GM19372 (cell line): Measurements from ENCODE around the gene ADCY5.

Source experiments
- ATAC-seq: cut with Tn5 transposase; IDR thresholded peaks from one replicate; pipeline ENCODE4 v1.9.1; 2021; ENCODE audit warnings: mild to moderate bottlenecking, low read depth, moderate library complexity; ENCODE audit not compliant: unreplicated experiment

The ADCY5 gene

GRCh38 chr3:123431007-123431657, 17.8 kb downstream of the ADCY5 start:
- ATAC-seq: no peak

DNA sequence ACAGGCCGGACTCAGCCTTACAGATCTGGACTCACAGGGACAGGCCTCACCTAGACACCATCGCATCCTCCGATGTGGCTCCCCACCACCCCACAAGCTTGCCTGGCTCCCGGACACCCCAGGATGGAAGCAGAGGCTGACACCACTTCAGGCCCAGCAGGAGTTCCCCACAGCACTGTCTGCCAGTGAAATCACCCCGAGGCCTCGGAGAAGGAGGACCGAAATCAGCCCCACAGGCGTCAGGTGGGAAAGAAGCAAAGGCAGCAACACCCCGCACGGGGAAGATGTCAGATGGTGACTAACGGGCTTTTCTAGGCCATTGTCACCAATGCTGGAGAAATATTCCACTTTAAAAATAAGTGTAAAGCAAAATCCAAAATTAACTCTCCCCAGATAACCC, 18.6 kb downstream of the ADCY5 start:
- ATAC-seq: no peak

DNA sequence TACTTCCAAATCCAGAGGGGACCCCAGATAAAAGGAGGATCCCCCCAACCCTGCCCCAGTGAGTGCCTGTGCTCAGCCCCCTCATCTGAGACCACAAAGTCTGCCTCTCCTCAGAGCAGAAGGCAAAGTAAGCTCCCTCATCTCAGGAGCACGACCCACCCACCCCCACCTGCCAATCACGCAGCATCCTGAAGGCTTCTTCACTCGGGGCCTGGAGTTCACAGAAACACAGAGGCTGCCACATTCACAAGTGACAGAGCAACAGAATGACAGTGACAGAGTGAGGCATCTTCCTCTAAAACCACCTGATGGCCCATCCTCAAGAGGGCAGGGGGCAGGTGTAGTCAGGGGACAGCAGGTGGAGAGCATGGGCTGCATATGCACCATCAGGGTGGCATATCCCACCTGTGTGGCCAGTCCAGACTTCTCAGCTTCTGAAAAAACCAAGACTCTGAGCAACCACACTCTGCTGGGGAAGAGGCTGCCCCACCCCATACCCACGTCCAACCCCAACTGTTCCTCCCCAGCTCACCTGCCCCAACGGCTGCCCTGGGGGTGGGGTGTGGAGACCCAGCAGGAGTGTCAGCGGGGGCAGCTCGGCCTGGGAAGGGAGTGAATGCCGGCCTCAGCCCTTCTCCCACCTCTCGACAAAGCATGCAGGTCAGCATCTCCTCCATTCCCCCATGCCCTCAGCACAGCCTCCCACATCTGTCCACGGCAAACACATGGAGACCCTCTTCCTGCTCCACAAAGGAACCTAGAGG, 19.3 kb downstream of the ADCY5 start:
- no peak for ATAC-seq

DNA sequence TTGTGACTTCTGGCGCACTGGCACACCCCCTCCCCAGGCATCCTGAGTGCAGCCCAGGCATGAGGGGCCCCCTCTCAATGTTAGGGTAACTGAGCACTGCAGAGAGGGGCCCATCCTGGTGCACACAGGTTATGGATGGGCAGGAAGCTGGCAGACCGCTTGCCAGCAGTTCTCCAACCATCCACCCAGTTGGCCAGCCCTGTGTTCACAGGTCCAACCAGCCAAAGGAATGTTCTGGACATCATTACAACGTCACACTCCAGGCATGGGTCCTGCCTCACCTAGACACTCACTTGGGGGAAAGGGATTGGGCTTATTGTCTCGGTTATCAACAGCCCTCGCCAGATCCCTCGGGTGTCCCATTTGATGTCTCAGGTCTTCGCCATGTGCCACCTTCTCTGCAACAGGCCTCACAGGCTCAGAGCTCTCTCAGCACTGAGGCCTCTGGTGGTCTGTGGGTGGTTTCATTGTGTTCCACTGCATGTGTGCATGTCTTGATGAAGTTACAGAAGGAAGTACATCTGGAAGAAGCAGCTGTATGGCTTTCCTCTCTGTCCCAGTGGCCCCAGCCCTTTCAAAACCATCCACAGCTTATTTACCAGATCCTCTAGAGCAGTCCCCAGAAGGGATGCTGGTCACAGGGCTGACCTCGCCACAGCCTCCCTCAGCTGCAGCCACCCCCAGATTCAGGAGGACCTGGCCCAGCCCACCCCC, 23.7 kb downstream of the ADCY5 start:
- ATAC-seq: no peak

- ATAC-seq: no peak
Measured at GRCh38 chr3:123424321-123424998, 24.4 kb downstream of the ADCY5 start.

- ATAC-seq: no peak
Measured at GRCh38 chr3:123423806-123424205, 25.1 kb downstream of the ADCY5 start.

- ATAC-seq: no peak
Measured at GRCh38 chr3:123423031-123423430, 25.9 kb downstream of the ADCY5 start.

GRCh38 chr3:123422457-123422856, 26.4 kb downstream of the ADCY5 start:
- no peak for ATAC-seq

DNA sequence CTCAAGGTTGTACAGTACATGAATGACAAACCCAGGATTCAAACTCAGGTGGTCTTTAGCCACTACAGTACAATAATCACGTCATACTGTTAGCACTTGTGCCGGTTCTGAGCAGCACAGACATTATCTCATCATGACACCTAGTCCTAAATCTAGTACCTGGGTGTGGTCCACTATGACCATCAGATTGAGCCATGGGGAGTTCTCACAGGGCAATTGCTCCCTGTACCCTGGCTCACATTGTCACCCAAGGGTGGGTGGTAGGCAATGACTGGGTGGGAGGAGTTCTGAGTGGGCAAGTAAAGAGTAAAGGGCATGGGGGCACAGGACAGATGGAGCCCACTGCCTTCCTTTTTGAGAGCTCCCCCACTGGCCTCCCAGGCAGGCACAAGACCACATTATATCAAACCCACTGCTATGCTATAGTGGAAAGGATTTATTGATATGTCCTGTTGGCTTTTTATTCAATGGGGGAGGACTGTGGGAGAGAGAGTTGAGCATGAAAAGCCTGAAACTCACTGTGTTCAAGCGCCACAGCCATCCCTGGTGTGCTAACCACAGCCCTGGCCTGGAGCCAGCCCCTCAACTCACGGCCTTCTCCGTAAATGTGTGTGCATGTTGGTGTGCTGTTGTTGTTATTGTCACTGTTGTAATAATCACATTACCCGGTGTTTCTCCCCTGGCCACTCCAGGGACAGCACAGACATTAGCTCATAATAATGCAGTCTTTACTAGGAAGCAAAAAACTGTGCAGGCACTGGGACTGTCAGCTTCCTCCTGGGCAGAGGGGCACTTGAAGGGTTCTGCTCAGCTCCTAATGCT, 27.3 kb downstream of the ADCY5 start:
- ATAC-seq: no peak

DNA sequence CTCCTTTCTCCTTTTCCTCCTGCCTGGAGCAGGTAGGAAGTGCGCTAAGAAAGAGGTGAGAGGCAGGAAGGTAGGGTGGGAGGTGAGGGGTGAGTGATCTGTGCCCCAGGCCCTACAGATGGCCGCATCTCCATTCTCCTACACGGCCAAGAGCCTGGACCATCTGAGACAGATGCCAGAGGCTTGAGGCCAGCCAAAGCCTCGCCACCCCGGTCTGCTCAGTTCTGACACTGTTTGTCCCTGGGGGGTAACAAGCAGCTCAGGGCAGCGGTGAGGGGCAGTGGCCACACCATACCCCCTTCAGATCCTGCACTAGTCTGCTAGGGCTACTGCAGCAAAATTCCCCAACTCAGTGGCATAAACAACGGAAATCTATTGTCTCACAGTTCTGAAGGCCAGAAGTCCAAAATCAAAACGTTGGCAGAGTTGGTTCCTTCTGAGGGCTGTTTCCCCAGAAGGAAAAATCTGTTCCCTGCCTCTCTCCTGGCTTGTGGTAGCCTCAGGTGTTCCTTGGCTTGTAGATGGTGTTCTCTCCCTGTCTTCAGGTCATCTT, 28.4 kb downstream of the ADCY5 start:
- no peak for ATAC-seq

- no peak for ATAC-seq
Measured at GRCh38 chr3:123419850-123420297, 29.0 kb downstream of the ADCY5 start.

DNA sequence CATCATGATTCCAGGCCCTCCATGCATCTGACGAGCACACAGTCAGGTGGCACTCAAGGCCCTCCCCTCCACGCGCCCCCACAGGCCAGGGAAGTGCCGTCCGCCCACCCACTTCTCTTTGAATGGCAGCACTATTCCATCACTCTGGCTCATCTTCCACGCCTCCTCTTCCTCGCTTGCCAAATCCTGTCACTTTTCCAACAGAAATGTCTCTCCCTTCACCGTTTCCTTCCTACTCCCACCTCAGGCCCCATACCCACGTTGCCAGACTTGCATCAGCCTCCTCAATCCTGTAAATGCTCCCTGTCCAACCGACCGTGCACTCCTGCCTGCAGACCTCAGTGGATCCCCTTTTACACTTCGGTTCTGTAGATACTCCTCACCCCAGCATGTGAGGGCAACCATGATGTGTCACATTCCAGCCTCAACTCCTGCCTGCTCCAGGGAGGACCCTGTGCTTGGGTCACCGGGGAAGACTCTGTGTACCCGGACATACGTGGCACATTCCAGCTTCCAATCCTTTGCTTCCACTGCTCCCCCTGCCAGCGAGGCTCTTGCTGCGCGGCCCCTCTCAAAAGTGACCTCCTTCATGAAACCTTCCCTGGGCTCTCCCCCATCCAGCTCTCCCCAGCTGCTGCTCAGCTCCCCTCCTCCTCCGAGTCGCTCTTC, 29.6 kb downstream of the ADCY5 start:
- ATAC-seq: no peak

GRCh38 chr3:123416647-123417046, 32.2 kb downstream of the ADCY5 start:
- ATAC-seq: no peak

DNA sequence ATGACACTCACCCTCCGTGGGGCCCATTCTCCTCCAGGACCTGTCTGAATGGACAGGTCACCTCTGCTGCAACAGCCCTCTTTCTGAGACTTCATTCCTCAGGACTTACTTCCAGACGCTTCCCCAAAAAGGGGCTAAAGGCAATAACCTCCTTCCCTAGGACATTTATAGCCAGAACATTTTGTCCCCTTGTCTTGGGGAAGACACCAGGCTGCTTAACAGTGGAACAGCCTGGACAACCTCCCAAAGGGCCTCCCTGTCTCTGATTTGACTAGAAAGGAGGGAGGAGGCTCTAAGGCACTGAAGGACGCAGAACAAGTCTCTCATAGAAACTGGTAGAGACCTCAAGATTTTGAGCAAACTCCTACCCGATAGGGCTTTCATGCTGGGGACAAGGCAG, 32.7 kb downstream of the ADCY5 start:
- ATAC-seq: no peak

DNA sequence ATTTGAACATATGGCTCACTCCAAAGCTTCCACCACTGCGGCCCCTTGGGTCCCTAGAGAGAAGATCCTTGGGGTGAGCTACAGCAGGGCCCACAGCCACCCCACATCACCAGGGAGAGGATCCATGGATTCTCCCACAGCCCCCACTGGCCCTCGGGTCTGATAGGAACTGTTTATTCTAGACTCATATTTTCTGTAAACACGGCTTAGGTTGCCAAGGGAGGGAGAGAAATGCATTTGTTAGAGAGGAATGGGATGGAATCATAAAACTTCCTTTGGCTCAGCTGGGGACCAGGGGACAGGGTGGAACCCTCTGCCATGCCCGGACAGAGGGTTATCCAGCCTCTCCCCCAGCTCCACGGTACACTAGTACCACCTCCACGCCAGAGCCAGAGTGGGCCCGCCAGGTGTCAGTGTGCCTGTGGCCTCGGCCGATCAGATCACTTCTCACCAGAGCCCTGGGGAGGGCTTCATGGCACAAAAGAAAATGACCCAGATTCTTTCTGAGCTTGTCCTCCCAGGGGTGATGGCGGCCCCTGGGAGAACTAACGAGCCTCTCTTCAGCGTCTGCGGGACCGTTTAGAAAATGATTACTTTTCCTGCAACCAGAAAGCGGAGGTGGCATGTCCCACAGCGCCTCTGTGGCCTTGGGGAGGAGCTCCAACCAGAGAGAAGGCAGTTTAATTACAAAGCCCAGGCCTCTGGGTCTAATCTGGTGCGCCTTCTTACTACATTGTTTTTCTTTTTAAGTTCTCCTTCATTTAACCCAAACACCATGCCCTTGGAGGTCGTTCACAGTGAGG, 33.7 kb downstream of the ADCY5 start:
- no peak for ATAC-seq

DNA sequence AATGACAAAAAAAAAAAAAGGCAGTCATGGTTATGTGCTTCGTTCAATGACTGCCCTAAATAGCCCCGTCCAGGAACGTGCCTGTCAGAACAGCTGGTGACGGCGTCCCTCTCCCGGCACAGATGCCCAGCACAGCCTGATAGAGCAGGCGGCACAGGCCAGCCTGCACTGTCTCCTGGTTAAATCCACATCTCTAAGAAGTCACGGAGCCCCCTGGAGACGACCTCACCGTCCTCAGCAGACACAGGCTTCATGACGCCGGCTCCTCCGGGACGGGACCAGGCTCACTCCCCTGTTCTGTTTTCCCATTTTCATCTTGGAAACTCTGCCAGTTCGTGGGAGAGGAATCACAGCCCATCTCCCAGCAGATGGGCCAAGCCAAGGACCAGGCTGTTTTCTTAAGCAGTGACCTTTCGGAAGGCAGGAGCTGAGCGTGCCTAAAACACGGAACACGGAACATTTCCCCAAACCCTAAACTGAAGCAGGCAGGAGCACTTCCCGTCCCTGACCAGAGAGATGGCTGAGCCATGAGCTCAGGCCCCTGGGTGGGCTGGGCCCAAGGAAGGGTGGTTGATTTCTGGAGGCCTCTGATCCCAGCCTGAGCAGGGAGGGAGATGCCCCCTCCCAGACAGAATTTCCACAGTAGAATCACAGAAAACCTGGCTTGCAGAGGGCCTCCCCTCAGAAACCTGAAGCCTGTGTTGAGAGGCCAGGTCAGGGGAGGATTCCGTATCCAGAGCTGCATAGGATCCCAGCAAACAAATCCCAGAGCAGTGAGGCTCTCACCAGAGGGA, 35.9 kb downstream of the ADCY5 start:
- ATAC-seq: no peak

GRCh38 chr3:123412076-123412475, 36.8 kb downstream of the ADCY5 start:
- no peak for ATAC-seq
